Renal cortex interstitium (tissue), 11 donors: Measurements from ENCODE around the gene UMODL1. TPM values are rescaled to one million over a fixed set of nuclear protein-coding genes. Genes with fewer than 3 reads are reported as not detected.
"Not testable (repeated sequence)": the region's sequence is repeated elsewhere in the genome, so short reads cannot be mapped to it uniquely, and the experiment has no call there.

Experiments used
- DNase-seq, 11 donors: peaks; one replicate each; pipeline ENCODE4 v3.0.0-alpha.2; 2013; ENCODE audit warnings: low read depth in 9 of 11, low spot score in 4 of 11; ENCODE audit errors: extremely low read depth in 1 of 11
- polyA plus RNA-seq, 3 donors: library from polyadenylated mRNA; unstranded; fragments of 120-200 nt; gene quantifications; one replicate each; pipeline ENCODE4 v1.2.1, GENCODE V29; 2013; ENCODE audit not compliant: insufficient read length in 3 of 3

Gene UMODL1
- polyA plus RNA-seq, 3 donors = 0.17 to 0.45 TPM; not detected in 1

- DNase-seq = peak in 3 of 11 donors; percentile 47 to 49 (median 48)
These were observed 36.9 kb downstream of the UMODL1 start for GRCh38 chr21:42107881-42108553.

GRCh38 chr21:42108554-42109340, 37.6 kb downstream of the UMODL1 start:
- DNase-seq = no peak

GRCh38 chr21:42109473-42109872, 38.4 kb downstream of the UMODL1 start:
- DNase-seq = no peak

- DNase-seq = no peak
These were observed 38.9 kb downstream of the UMODL1 start for GRCh38 chr21:42109873-42110525.

- no peak for DNase-seq
These were observed 39.8 kb downstream of the UMODL1 start for GRCh38 chr21:42110691-42111469.

GRCh38 chr21:42111470-42111743, 40.3 kb downstream of the UMODL1 start:
- no peak for DNase-seq

- no peak for DNase-seq
These were observed 40.7 kb downstream of the UMODL1 start for GRCh38 chr21:42111811-42112210.

- no peak for DNase-seq
These were observed 41.1 kb downstream of the UMODL1 start for GRCh38 chr21:42112238-42112637.

GRCh38 chr21:42112857-42113256, 41.7 kb downstream of the UMODL1 start:
- peak in 1 of 11 donors; percentile 21 for DNase-seq

GRCh38 chr21:42113926-42114409, 42.9 kb downstream of the UMODL1 start:
- DNase-seq = no peak

GRCh38 chr21:42114646-42115045, 43.5 kb downstream of the UMODL1 start:
- no peak for DNase-seq

GRCh38 chr21:42115136-42115683, 44.1 kb downstream of the UMODL1 start:
- DNase-seq = no peak

- not testable (repeated sequence) for DNase-seq
These were observed 45.4 kb downstream of the UMODL1 start for GRCh38 chr21:42116551-42116950.

GRCh38 chr21:42117229-42117966, 46.3 kb downstream of the UMODL1 start:
- peak in 10 of 11 donors; percentile 50 to 77 (median 64) for DNase-seq

GRCh38 chr21:42117967-42118780, 47.1 kb downstream of the UMODL1 start:
- DNase-seq = no peak

- no peak for DNase-seq
These were observed 47.8 kb downstream of the UMODL1 start for GRCh38 chr21:42118901-42119300.

GRCh38 chr21:42120101-42120902, 49.2 kb downstream of the UMODL1 start:
- DNase-seq = no peak
